ENCODE results near the gene NOL8.

- TF ChIP-seq POLR2AphosphoS5 (IDR thresholded peaks at IDR 0.05; ENCODE audit: borderline replicate concordance, low read depth, low read length) (no peak), EZH2 (IDR thresholded peaks at IDR 0.05) (no peak)
These were observed 54.6 kb downstream of the NOL8 start for GRCh38 chr9:92270511-92270910.
